GM18909 (cell line): Measurements from ENCODE around the gene FAM20B.
"Not testable (repeated sequence)": the region's sequence is repeated elsewhere in the genome, so short reads cannot be mapped to it uniquely, and the experiment has no call there.

ENCODE experiments used
- ATAC-seq: cut with Tn5 transposase; IDR thresholded peaks from one replicate; pipeline ENCODE4 v1.9.1; 2021; ENCODE audit warnings: mild to moderate bottlenecking; ENCODE audit not compliant: unreplicated experiment, poor library complexity

The FAM20B gene

DNA sequence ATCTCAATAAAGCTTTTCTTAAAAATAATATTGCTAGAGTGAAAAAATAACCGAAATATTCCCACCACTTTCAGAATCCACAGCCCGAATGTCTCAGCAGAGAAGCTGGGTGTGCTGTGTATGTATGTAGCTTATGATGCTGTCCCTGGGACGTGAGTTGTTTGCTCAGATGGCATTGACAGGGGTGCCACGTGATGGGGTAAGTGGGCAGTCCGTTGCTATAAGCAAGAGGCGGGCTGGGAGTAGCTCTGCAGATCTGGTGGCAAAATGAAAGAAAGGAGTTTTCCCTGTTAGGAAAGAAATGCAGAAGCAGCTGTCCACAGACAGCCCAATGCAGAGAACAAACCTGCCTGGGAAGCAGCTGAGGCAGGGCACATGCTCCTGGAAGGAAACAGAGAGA is 3.8 kb upstream of the FAM20B start:
- ATAC-seq = no peak

DNA sequence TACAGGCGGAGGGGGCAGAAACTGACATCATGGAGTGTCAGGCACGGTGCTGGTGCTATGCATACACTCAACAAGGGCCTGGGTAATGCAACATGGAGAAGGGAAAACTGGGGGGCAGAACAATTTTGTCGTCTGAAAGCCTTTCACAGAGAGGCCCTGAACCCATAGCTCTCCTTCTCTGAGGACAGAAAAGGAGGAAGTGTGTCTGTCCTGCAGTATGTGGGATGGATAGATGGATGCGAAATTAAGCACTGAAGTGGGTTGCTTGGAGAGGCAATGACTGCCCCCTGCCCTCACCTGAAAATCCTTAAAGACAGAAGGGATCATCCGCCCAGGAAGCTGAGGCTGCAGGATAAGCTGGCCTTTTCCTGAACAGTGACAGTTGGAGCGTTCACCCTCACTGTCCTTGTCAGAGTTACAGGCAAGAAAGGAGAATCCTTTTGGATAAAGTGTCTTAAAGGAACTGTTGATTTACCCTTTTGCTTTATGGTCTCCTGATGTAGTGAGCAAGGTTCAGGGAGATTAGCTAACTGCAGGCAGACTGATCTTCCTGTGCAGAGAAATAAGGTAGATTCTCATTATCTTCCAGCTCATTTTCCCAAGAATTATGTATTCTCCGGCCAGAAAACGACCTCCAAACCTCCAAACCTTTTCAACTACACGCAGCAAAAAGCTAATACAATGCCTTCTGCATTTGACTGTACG is 1.6 kb upstream of the FAM20B start:
- no peak for ATAC-seq

DNA sequence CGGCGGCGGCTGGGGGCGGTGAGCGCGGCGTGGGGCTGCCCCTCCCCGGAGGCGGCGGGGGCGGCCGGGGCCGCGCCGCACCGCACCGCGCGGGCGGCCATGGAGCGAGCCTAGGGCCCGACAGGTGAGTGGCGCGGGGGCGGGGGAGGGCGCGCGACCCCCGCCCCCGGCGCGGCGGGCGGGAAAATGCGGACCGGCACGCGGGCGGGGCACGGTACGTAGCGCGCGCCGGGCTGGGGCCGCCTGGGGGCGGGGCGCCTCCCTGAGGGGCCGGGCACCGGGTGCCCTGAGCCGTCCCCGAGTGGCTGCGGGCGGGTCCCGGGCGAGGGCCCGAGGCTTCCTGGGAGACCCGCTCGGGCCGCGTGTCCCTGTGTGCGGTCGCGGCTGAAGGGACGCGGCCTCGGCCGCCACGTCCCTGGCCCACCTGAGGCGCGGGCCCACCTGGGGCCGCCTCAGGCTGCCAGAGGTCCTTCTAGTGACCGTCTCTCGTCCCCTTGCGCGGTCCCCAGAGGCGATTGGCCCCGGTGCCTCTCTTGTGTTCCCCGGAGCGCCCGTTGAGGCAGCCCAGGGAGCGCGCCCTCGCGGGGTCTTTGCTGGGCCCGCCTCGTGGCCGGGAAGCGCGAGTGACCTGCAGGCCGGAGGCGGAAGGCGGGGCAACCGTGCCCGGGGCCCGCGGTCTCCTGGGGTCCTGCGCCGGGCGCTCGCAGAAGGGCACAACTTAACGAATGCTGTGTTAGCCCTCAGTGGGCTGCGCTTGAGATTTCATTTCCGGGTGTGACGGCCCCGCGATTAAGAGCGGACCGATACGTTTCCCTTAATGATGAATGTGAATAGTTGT is 500 bp downstream of the FAM20B start:
- ATAC-seq = peak; percentile 80

DNA sequence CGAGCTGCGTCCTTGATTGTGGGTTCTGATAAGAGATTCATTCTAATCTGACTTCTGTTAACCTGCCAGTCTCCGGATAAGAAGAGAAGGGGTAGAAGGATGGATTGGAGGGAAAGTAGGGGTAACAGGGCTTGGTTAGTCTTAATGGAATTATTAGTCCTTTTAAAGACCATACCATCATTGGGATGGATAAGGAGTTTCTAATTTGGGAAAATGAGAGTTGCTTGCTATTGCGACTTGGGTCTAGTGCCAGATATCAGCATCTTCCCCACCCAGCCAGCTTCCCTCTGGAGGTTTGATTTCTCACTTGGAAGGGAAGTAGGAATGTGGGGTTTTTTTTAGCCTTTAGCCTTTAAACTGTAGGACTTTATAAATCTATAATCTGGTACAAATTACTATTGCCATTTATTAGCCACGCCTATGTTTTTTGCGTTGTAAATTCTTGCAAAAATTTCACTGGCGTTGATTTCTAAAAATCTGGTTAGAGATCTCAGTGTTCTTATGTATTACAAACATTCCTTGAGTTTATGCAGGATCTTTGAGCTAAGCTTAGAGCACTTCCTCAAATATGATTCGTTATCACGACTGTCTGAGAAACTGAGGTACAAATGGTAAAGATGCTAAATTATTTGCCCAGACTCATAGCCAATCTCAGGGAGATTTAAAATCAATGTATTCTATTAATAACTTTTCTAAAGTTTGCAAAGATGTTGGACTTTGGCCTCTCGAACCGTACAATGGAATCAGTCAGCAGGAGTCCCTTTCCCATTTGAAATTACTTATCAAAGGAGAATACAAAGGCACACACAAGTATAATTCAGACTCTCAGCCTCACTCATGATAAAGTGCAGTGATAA is 1.3 kb downstream of the FAM20B start:
- no peak for ATAC-seq

DNA sequence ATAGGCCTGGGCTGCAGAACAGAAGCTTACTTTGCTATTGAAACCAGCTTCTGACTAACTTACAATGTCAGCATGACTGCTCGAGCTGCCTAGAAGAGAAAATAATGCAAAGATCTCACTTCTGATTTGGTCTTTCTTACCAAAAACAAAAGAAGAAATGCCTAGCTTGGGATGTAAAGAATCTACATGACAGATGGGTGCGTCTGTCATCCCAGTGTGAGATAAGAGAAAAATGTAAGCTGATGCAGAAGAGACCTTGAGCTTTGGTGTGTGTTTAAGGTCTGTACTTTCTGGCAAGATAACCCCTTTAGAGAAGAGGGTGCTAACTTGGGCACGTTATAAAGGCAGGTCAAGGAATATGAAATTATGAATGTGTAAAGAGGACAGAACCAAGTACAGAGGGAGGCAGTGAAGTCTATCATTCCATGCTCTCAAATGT is 3.6 kb downstream of the FAM20B start:
- no peak for ATAC-seq

DNA sequence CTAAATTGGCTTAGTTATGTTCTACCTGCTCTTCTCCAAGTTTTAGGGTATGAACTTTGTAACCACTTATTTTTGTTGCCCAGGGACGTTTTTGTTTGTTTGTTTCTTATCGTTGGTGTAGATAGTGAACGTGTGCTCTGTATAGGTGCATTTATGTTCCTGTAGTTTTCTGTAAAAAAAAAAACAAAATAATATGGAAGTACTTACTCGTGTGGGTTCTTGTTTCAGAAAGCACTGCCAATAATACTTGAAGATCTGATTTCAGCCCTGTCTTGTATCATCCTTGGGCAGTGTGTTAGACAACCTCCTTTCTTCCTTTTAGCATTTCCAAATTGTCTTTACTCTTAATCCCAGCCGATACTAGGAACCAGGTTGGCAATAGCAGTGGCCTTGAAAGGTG is 4.4 kb downstream of the FAM20B start:
- ATAC-seq = no peak

DNA sequence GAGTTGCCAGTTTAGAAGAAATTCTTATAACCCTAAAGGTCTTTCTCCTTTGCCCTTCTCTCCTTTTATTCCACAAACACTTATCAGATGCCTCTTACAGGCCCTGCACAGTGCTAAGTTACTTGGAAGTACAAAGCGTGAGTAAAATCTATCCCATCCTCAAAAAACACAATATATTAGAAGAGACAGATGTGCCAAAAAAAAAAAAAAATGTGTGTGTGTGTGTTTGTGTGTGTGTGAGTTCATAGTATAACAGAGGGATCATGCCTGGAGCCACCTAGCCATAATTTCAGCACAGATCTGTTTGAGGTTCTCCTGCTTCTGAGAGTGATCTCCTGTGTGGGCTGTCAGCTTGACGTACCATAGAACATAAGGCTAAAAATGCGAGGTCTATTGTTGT is 5.0 kb downstream of the FAM20B start:
- no peak for ATAC-seq

DNA sequence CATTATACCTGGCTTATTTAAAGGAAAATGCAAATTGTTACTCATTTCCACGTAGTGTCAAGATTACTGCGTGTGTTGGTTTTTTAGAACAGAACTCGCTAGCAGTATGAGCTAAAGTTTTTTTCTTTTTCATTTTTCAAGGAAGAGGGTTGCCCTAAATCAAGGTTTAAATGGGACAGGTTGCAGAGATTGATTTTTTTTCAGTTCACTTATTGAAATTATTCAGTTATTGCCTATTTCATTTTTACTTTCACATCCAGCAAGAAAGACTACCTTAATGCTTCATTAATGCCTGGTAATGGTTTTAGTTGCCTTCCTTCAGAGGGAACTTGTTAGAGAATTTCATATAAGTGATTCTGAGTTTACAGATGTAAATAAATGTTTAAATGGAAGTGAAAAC is 5.6 kb downstream of the FAM20B start:
- ATAC-seq = no peak

DNA sequence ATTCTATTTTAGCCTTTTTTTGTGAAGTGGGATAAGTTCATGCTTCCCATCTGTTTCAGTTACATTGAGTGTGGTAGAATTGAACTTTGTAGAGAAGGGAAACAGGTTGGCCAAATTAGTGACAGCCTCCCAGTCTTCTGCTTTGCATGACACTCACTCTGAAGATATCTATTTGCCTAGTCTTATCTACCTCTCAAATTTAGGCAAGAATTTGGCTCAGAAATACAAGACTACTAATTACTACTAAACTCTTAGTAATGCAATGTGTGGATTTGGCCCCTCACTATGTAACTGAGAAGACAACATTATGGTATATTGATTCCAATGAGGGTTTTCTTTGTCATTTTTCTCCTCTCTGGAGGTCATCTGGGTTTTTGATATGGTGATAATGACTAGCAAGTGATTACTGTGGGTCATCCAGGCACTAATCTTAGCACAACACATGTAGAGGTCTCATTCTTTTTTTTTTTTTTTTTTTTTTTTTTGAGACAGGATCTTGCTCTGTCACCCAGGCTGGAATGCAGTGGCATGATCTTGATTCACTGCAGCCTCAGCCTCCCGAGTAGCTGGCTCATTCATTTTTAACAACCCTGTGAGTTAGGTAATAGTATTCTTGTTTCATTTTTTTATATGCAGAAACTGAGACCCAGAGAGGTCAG is 6.3 kb downstream of the FAM20B start:
- no peak for ATAC-seq

DNA sequence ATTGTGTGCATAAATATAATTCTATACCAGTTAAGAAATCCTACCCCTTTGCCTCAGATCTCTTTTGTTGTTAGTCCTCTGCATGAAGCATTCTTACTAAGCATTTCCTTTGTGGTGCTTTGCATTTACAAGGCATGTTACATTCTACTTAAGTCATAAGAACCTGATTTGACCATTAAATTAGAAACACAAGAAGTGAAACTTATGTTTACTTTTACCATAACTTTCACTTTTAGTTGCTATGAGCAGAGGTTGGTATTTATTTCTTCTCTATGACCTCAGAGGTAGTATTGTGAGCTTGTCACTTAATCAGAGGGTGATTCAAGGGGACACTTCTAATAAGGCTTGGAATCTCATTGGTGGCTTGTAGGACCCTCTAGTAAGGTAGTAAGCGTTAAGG is 9.0 kb downstream of the FAM20B start:
- ATAC-seq = peak; percentile 84

DNA sequence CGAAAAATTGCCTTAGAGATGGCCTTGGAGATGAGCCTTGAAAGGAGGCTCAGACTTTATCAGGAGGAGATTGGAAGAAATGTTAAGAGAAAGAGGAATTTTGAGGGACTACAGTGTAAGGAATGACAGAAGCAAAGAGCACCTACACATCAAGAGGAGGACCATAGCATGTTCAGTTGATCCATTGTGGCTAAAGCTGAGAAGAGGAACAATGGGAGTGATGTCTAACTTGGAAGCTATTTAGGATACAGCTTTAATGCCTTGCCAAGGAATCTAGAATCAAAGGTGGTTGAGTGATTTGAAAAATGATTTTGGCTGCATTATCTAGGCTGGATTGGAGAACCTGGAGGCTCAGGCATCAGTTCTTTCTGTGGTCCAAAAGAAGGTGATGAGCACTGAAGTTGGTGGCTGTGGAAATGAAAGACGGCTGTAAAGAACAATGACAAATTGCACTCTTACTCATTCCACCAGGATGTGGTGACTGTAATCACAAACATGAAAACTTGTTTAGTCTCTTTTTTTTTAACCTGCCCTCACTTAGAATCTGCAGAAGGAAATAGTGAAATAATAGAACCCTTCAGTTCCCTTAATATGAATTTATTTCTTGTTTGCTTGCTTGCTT is 11.3 kb downstream of the FAM20B start:
- peak; percentile 56 for ATAC-seq

DNA sequence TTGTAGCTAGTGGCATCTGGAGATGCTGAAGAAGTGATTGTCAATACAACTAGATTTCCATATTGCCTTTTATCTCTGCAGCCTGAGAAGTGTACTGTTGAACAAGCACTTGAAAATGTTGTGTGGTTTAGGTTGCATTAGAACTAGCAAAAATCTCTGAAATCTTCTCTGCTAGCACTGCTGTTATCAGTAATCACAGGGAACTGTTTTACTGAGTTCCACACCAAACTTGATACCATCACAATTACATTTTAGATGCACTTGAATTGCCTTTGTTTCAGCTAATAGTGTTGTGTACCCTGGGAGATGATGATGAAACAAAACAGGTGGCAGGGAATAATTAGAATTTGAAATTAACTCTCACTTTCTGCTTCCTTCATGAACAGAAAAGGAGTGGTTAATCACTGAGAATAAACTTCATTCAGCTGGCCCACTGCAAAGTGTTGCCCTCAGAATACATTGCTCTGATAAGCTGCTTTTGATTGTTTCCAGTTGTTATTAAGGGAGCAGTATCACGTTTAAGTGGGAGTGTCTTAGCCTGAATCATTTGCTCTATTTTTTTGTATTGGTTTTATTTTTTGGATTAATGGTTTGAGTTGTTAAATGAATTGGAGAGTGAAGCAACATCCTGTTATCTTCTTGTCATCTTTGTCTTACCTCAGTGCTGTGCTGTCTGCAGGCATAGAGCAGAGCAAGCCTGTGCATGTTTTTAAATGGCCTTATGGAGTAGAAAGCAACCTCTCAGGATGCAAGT is 13.0 kb downstream of the FAM20B start:
- ATAC-seq = no peak

DNA sequence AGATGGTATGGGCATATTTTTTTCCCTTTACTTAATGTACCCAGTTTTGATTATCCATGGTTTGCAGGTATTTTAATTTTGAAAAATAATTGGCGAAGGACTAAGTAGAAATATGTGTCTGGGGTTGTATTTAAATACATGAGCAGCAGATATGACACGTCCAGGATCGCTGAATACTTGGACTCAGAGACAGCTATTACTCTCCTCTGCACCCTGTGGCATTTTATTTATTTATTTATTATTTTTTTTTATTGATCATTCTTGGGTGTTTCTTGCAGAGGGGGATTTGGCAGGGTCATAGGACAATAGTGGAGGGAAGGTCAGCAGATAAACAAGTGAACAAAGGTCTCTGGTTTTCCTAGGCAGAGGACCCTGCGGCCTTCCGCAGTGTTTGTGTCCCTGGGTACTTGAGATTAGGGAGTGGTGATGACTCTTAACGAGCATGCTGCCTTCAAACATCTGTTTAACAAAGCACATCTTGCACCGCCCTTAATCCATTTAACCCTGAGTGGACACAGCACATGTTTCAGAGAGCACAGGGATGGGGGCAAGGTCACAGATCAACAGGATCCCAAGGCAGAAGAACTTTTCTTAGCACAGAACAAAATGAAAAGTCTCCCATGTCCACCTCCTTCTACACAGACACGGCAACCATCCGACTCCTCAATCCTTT is 13.9 kb downstream of the FAM20B start:
- not testable (repeated sequence) for ATAC-seq

DNA sequence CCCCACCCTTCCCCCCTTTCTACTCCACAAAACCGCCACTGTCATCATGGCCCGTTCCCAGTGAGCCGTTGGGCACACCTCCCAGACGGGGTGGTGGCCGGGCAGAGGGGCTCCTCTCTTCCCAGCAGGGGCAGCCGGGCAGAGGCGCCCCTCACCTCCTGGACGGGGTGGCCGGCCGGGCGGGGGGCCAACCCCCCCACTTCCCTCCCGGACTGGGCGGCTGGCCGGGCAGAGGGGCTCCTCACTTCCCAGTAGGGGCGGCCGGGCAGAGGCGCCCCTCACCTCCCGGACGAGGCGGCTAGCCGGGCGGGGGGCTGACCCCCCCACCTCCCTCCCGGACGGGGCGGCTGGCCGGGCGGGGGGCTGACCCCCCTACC is 14.5 kb downstream of the FAM20B start:
- ATAC-seq = not testable (repeated sequence)

DNA sequence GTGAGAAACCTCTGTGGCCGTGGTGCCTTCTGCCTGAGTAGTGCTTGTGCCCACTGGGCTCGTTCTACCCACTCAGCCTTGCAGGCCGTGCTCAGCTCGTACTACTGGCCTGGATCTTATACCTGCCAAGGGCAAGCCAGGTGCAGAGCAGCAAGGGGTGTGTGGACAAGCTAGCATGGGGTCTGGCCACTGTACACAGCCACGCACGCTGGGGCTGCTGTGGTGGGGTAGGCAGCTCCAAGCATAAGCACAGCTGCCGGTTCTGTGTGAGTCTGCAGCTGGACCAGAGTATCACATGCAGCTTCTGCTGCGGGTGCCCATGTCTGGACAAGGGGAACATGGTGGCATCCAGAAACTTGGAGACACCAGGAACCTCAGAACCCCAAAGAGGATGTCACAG is 16.4 kb downstream of the FAM20B start:
- ATAC-seq = no peak

DNA sequence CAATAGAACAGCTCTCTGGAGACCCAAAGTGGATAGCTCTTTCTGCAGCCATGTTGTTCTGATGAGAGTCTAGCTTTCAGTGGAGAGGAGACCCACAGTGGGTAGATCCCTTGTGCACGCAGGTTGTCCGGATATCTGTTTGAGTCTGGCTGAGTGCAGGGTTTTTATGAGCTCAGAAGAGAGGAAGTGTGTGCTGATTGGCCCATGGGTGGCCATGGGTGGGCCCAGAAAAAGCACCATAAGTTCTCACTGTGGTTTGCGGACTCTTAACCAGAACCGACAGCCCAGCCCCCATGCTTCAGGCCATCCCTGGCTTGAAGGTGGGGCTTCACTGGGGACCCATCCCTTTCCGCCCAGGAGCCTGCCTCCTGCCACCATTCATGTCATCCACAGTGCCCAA is 17.0 kb downstream of the FAM20B start:
- ATAC-seq = no peak

DNA sequence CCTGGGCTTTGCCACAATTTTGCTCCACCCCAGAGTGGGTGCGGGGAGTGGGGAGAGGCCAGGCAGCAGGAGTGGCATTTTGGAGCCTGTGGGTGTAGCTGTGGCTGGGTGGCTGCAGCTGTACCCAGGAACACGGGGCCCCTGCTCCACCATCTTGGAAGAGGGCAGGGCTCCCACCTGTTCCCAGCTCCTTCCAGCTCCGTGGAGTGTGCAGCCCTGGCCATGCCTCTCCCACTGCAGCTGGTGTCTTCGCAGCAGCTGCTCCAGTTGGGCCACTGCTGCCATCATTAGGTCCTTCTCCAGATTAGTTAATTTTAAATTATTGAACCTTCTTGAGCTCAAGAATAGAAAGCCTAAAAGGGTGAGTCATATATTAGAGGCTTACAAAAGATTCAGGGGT is 17.6 kb downstream of the FAM20B start:
- no peak for ATAC-seq

DNA sequence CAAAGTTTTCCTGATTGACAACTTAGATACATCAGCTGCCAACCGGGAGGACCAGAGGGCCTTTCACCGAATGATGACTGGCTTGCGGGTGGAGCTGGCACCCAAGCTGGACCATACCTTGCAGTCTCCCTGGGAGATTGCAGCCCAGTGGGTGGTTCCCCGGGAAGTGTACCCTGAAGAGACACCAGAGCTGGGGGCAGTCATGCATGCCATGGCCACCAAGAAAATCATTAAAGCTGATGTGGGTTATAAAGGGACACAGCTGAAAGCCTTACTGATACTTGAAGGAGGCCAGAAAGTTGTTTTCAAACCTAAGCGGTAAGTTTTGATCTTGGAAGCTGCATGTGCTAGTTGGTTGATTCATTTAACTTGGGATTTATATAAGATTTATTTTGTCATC is 18.2 kb downstream of the FAM20B start:
- no peak for ATAC-seq
